GM13977 (cell line): ENCODE data around the gene CD164.

Experiments
- DNase-seq: peaks from one replicate; pipeline ENCODE4 v3.0.0; 2012; ENCODE audit warnings: low spot score
- CTCF ChIP-seq: IDR thresholded peaks from 2 replicates; pipeline ENCODE4 v1.5.1; 2012; ENCODE audit warnings: mild to moderate bottlenecking, control low read depth; ENCODE audit not compliant: insufficient read depth; ENCODE audit errors: extremely low read depth, missing control alignments
- in situ Hi-C: fragments of 300-500 bp; cut with MboI; formaldehyde crosslinking; loops from one replicate; pipeline ENCODE4 v1.12.0; 2022; ENCODE audit warnings: low sequenced_read_pairs, low pct_unique_long_range_greater_than_20kb, mixed read lengths, inconsistent platforms; ENCODE audit not compliant: unreplicated experiment

CD164 gene

GRCh38 chr6:109381061-109381746 is 1.1 kb downstream of the CD164 start:
- DNase-seq, result peak; percentile 31
- TF ChIP-seq CTCF, result no peak
- in situ Hi-C loops, result loop anchor here (25.0 kb wide), 1 partner anchor 194 kb away; no protein-coding TSS in a partner anchor

- in situ Hi-C loops, result loop anchor here (25.0 kb wide), 1 partner anchor 192 kb away; no protein-coding TSS in a partner anchor
- no peak for DNase-seq
- no peak for TF ChIP-seq CTCF
Observed at GRCh38 chr6:109379711-109380110, 2.6 kb downstream of the CD164 start.

GRCh38 chr6:109377717-109378116 is 4.5 kb downstream of the CD164 start:
- in situ Hi-C loops, result loop anchor here (25.0 kb wide), 1 partner anchor 190 kb away; no protein-coding TSS in a partner anchor
- TF ChIP-seq CTCF, result no peak
- no peak for DNase-seq

- no peak for TF ChIP-seq CTCF
- in situ Hi-C loops, result no loop called here
- no peak for DNase-seq
Observed at GRCh38 chr6:109374326-109374892, 7.9 kb downstream of the CD164 start.

GRCh38 chr6:109373762-109374161 is 8.5 kb downstream of the CD164 start:
- TF ChIP-seq CTCF, result no peak
- in situ Hi-C loops, result no loop called here
- DNase-seq, result peak; percentile 44

GRCh38 chr6:109373331-109373730 is 8.9 kb downstream of the CD164 start:
- no peak for DNase-seq
- in situ Hi-C loops, result no loop called here
- TF ChIP-seq CTCF, result no peak

GRCh38 chr6:109372130-109372529 is 10.1 kb downstream of the CD164 start:
- no peak for DNase-seq
- no peak for TF ChIP-seq CTCF
- in situ Hi-C loops, result no loop called here
